Caki2 (cell line): ENCODE data around the gene TMTC3. TPM values are rescaled to one million over a fixed set of nuclear protein-coding genes. Genes with fewer than 3 reads are reported as not detected.
"Not testable (repeated sequence)": the region's sequence is repeated elsewhere in the genome, so short reads cannot be mapped to it uniquely, and the experiment has no call there.

Source experiments
- DNase-seq: peaks from one replicate; pipeline ENCODE4 v3.0.0-alpha.2; 2015; ENCODE audit warnings: low read depth
- in situ Hi-C: cut with HindIII; loops from 2 replicates; pipeline ENCODE4 v1.10.0; 2016; ENCODE audit warnings: low sequenced_read_pairs, low pct_unique_long_range_greater_than_20kb, mixed read lengths
- total RNA-seq: library from RNA; depleted of rRNA; stranded (reverse); fragments of >200 nt; shearing (Covaris generic); gene quantifications from 2 replicates; pipeline ENCODE4 v1.2.3, GENCODE V29; 2014; ENCODE audit warnings: low replicate concordance

TMTC3 gene
- total RNA-seq, 1 experiment from 2014 or later = 21.9 TPM

DNA sequence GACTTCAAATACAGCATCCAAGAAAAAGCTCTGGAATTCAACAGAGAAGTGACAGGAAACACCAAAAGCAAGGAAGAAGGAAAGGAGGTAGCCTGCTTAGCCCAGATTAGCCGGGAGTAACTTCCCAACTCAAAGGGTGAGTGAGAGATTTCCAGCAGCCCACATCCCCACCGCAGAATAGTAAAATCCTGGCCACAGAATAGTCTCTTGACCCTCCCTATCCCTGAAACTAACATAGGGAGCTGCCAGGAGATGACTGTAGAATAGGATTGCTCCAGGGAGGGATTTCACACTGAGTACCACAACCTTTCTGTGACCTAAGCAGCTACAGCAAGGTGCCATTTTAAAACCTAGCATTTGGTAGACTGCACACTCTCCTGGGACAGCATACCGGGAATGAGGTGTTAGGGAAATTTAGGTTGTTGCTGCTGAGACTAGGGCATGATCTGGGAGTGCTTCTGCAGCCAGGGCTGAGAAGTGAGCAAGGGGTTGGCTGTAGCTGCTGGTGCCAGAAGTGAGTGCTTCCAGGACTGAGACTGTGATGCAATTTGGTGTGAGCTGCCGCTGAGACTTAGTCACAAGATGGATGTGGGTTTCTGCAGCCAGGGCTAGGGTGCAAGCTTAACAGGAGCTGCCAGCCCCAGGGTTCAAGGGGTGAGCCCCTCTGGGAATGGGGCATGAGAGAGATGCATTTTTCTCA lies 66.0 kb downstream of the TMTC3 start:
- in situ Hi-C loops = no loop called here
- no peak for DNase-seq

DNA sequence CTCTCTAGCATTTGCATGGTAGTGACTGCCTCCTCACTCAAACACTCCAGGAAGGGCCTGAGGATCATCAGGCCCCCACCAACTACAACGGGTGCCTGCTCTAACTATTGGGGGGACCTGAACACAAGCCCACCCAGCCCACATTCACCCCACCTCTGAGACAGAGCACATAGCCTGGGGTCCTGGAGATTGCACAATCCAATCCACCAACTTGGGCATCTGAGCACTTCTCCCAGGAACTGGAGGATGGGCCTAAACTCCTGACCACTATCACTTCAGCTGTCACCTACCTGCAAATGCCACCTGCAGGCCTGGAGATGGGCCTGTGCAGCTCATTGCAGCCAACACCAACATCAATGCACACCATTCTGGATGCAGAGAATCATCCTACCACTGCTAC lies 66.6 kb downstream of the TMTC3 start:
- DNase-seq = no peak
- in situ Hi-C loops = no loop called here

DNA sequence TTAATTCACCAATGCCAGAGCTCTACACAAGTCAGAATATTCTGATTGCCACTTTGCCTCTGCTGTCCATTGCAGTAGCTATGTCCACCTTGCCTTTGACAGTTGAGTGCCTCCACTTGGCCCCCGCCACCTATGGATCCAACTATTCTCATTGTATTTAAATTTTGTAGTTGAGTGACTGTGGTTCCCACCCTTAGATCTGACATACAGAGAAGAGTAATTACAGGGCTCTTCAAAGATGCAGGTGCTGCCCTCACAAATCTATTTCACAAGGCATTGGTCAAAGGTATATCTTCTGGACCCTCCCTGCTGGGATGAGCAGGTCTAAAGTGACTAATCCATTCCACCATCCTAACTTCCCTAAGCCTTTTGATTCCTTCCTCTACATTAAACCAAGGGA lies 68.2 kb downstream of the TMTC3 start:
- in situ Hi-C loops, DNase-seq: not testable (repeated sequence)

DNA sequence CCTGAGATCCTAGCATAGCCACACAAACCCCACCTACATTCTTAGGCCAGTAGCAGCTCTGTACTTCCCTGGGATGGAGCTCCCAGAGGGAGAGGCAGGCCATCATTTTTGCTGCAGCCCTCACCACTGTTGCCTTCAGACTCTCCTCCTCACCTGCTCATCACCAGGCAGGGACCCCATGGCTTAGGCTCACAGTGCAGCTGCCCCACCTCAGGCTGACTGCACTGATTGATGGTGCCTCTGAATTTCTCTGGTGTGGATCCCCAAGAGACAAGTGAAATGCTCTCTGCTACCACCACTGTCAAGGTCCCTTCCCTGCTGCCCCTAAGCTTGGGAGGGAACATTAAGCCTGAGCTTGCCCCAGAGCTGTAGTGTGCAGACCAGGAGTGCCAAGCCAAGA lies 76.2 kb downstream of the TMTC3 start:
- in situ Hi-C loops = no loop called here
- DNase-seq = no peak

DNA sequence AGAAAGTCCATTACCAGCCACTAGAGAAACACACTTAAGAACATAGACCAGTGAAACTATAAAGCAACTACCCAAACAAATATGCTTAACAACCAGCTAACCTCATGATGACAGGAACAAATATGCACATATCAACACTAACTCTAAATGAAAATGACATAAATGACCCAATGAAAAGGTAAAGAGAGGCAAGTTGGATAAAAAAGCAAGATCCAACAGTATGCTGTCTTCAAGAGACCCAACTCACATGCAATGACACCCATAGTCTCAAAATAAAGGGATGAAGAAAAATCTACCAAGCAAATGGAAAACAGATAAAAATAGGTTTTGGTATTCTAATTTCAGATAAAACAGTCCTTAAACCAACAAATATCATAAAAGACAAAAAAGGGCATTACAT lies 77.8 kb downstream of the TMTC3 start:
- DNase-seq = no peak
- in situ Hi-C loops = no loop called here

DNA sequence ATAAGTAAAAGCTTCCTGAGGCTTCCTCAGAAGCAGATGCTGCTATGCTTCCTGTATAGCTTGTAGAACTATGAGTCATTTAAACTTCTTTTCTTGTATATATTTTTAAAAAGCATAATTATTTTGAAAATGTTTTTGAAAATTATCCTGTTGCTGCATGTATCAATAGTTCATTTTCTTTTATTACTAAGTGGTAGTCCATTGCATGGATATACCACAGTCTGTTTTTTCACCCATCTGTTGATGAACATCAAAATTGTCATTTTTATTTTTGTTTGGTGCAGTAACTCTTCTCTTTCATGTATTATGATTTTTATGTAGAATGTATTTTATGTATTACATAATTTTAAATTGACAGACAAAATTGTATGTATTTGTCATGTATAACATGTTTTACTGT lies 81.4 kb downstream of the TMTC3 start:
- DNase-seq = no peak
- in situ Hi-C loops = no loop called here

DNA sequence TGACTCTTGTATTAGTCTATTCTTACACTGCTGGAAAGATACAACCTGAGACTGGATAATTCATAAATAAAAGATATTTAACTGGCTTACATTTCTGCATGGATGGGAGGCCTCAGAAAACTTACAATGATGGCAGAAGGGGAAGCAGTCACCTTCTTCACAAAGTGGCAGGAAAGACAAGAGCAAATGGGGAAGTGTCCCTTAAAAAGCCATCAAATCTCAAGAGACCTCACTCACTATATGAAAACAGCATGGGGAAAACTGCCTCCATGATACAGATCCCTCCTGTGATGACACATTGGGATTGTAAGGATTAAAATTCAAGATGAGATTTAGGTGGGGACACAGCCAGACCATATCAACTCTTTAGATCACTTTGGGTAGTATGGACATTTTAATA lies 83.7 kb downstream of the TMTC3 start:
- in situ Hi-C loops = no loop called here
- DNase-seq = no peak

DNA sequence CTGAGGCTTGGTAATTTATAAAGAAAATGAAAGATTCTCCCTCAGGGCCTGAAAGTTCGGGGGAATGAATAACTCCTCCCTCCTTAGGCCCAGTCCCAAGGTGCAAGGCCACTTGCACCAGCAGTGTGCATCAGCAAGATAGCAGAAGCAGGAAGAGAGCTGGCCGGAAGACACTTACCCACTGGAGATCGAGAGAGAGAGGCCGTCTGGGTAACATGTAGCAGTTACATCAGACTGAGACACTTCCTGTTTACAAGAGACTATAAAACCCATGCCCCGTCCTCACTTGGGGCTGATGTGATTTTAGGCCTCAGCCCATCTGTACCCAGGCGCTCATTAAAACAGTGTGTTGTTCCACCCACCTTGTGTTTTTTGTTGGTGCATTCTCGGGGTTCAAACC lies 85.2 kb downstream of the TMTC3 start:
- no peak for DNase-seq
- in situ Hi-C loops = no loop called here

DNA sequence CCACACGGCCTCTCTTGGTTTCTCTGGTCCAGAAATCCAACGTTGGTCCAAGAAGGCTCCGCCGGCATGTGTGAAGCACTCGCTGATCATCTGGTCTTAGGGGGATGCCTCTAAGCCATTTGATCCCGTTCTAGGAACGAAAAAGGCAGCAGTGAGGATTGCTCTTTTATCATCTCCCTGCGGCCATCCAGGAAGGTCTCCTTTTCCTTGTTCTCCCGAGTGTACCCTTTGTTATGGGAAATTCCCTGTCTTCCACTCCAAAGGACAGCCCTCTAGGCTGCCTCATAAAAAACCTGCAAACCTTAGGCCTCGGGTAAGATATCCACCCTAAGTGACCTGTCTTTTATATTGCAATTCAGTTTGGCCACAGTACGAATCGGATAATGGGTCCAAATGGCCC lies 85.8 kb downstream of the TMTC3 start:
- DNase-seq = no peak
- in situ Hi-C loops = no loop called here

DNA sequence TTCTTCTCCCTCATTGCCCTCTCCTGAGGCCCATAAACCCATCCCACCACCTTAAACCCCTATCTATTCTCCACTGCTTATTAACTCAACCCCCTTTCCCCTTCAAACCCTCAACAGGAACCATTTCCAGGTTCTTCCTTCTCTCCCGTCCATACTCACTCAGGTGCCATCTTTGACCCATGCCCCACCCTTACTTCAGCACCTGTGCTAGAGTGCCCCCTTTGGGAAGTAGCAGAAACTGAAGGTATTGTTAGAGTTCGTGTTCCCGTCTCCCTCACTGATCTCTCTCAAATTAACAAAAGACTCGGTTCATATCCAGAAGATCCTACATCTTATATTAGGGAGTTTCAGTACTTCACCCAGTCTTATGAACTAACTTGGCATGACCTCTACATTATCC lies 86.6 kb downstream of the TMTC3 start:
- in situ Hi-C loops = no loop called here
- no peak for DNase-seq

DNA sequence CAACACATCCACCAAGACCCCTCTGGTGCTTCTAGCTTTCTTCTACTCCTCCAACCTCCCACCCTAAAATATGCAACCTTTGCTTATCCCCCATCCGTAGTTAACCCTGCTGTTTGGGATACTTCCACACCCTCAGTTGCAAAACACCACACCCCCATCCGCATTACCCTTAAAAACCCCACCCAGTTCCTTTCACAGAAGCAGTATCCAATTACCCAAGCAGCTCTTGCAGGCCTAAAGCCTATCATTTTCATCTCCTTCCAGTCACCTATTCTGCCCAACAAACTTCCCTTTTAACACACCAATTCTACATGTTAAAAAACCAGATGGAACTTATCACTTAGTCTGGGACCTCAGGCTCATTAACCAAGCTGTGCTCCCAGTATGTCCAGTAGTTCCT lies 88.2 kb downstream of the TMTC3 start:
- no peak for DNase-seq
- in situ Hi-C loops = no loop called here

DNA sequence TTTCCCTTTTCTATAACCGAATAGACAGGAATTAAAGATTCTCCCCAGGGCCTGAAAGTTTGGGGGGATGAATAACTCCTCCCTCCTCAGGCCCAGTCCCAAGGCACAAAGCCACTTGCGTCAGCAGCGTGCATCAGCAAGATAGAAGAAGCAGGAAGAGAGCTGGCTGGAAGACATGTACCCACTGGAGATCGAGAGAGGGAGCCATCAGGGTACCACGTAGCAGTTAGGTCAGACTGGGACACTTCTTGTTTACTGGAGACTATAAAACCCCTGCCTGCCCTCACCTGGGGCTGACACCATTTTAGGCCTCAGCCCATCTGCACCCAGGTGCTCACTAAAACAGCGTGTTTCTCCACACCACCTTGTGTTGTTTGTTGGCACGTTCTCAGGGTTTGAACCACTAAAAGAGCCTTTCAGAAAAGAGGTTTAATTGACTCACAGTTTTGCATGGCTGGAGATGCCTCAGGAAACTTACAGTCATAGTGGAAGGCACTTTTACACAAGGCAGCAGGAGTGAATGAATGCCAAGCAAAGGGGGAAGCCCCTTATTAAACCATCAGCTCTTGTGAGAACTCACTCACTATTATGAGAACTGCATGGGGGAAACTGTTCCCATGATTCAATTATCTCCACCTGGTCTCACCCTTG lies 93.2 kb downstream of the TMTC3 start:
- DNase-seq = no peak
- in situ Hi-C loops = no loop called here

DNA sequence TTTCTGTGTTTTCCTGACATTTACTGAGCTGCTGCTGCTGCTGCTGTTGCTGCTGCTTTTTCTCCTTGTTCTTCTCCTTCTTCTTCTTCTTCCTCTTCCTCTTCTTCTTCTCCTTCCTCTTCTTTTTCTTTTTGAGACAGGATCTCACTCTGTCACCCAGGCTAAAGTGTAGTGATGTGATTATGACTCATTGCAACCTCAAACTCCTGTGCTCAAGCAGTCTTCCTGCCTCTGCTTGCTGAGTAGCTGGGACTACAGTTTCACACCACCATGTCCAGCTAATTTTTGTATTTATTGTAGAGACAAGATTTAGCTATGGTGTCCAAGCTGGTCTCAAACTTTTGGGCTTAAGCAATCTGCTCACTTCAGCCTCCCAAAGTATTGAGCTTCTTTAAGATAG lies 95.8 kb downstream of the TMTC3 start:
- peak; percentile 33 for DNase-seq
- in situ Hi-C loops = no loop called here

DNA sequence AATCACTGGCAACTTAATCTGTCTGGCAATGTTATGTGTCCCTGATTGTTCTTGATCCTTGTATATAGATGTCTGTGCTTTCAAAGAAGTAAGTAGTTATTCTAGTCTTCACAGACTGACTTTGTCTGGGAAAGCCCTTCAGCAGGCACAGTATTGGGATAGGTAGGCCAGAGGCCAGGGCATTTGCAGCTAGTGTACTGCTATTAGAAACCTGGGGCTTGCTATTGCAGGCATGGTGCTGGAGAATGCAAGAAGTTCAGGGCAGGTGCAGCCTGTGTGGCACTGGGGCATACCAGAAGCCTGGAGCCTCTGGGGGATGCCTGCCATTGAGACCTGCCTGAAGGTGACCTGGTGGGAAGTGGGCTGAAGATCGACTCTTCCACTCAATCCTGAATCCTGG lies 96.3 kb downstream of the TMTC3 start:
- in situ Hi-C loops = no loop called here
- no peak for DNase-seq

DNA sequence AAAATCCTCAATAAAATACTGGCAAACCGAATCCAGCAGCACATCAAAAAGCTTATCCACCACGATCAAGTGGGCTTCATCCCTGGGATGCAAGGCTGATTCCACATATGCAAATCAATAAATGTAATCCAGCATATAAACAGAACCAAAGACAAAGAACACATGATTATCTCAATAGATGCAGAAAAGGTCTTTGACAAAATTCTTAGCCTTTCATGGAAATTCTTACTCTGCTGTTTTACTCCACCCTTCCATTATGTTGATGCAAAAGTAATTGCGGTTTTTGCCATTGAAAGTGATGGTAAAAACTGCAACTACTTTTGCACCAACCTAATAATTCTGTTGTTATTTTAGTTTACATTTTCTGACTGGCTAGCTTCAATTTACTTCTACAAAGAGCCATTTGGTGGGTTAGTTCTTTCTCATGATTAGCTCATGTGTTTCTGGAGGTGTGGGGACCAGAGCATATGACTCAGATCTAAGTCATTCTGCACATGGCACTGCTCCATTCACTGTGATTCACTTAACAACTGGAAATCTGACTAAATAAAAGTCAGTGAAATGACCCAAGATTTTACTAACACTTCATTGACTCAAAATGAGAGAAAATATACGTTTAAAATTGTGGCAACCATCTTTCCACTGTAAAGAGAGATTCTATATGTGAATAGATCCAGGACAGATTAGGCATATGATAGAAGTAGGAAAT lies 99.9 kb downstream of the TMTC3 start:
- peak; percentile 68 for DNase-seq
- in situ Hi-C loops = no loop called here

DNA sequence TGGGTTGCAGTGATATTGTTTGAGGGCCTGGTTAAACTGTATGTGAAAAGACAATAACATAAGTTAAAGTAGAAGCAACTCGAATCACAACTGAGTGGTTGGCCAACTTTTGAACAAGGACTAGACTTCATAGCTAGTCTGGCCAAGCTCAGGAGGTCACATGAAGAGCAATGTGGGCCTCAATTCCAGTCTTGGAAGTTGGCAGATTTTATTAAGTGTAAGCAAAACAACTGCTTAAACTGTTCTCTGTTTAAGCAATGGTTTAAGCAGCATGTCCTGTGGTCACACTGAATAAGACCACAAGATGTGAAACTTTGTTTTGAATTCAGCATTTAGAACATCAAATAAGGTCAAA lies 100.4 kb downstream of the TMTC3 start:
- in situ Hi-C loops = no loop called here
- DNase-seq = no peak

DNA sequence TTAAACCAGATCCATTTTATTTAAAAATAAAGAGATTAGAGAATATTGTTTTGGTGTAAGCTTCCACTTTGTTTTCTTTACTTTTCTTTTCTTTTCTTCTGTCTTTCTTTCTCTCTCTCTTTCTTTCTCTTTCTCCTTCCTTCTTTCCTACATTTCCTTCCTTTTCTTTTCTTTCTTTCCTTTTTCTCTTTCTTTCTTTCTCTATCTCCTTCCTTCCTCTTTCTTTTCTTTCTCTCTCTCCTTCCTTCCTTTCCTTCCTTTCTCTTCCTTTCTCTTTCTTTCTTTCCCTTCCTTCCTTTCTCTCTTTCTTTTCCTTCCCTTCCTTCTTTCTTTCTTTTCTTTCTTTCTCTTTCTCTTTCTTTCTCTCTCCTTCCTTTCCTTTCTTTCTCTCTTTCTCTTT lies 100.8 kb downstream of the TMTC3 start:
- in situ Hi-C loops = no loop called here
- DNase-seq = no peak

DNA sequence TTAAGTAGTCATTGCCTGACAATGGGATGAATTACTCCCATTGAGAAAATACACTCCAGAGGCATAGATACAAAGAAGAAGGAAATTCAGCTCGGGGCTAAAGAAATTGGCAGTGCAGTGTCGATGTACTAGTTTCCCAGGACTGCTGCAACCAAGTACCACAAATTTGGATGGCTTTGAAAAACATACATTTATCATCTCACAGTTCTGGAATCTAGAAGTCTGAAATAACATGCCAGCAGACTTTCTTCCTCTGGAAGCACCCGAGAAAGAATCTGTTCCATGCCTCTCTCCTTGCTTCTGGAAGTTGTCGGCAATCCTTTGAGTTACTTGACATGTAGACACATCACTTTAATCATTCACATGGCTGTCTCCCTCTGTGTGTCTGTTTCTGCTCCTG lies 101.9 kb downstream of the TMTC3 start:
- in situ Hi-C loops = no loop called here
- no peak for DNase-seq

DNA sequence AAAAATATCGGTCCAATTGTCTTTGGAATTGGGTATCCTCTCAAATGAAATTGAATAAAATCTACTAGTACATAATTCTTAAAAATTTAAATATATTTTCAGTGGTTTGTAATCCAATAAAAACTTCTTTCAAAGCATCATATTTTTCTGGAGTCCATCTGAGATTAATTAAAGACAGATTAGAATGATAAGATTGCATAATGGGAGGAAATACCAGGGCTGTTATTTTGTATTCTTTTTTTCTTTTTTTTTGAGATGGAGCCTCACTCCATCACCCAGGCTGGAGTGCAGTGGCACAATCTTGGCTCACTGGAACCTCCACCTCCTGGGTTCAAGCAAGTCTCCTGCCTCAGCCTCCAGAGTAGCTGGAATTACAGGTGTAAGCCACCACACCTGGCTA lies 103.8 kb downstream of the TMTC3 start:
- DNase-seq = no peak
- in situ Hi-C loops = no loop called here

DNA sequence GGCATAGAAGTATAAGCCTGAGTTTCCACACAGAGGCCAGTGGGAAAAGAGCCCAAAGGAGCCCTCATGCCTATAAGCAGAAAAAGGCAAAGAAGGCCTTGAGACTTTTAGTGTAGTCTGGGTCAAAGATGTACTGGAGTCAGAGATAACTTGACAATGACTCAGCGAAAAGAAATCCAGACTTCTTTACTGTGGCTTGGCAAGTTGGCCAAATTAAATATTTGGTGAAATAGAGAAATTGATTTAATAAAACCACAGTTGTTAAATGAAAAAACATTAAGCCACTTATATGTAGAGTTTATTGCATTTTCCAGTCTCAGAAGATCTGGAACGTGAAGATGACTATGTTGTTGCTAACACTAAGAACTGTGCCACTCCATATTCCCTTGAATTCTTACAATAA lies 105.1 kb downstream of the TMTC3 start:
- DNase-seq = peak; percentile 66
- in situ Hi-C loops = no loop called here
